Endodermal cell (in vitro differentiated cells): ENCODE results near the gene CDR2L. TPM values are rescaled to one million over a fixed set of nuclear protein-coding genes. Genes with fewer than 3 reads are reported as not detected.

Experiments
- DNase-seq: peaks from one replicate; pipeline ENCODE4 v3.0.0-alpha.2; 2017
- H3K27ac ChIP-seq: 2 replicates; pipeline ENCODE4 v1.5.1; 2013; ENCODE audit warnings: mild to moderate bottlenecking, low read depth, low read length, moderate library complexity
- H3K27me3 ChIP-seq: 2 replicates; pipeline ENCODE4 v1.6.1; 2013; ENCODE audit warnings: mild to moderate bottlenecking, low read length, moderate library complexity; ENCODE audit not compliant: insufficient read depth, control insufficient read depth, poor library complexity, severe bottlenecking
- H3K36me3 ChIP-seq: 2 replicates; pipeline ENCODE4 v1.7.0; 2013; ENCODE audit warnings: mild to moderate bottlenecking, low read length, moderate library complexity; ENCODE audit not compliant: control insufficient read depth, insufficient read depth
- H3K4me1 ChIP-seq: one replicate; pipeline ENCODE4 v1.7.0; 2013; ENCODE audit warnings: low read length; ENCODE audit not compliant: control insufficient read depth, insufficient read depth
- H3K4me3 ChIP-seq: 2 replicates; pipeline ENCODE4 v1.5.1; 2013; ENCODE audit warnings: mild to moderate bottlenecking, low read length, moderate library complexity
- H3K9ac ChIP-seq: 2 replicates; pipeline ENCODE4 v1.6.1; 2013; ENCODE audit warnings: mild to moderate bottlenecking, low read length, moderate library complexity; ENCODE audit not compliant: poor library complexity, severe bottlenecking; ENCODE audit errors: extremely low read depth
- H3K9me3 ChIP-seq: 2 replicates; pipeline ENCODE4 v1.6.1; 2013; ENCODE audit warnings: mild to moderate bottlenecking, low read length, moderate library complexity; ENCODE audit not compliant: control insufficient read depth
- H3K27ac Mint-ChIP-seq: 2 replicates; pipeline ENCODE4 v1.8.0; 2020; ENCODE audit warnings: mixed read lengths
- H3K27me3 Mint-ChIP-seq: 2 replicates; pipeline ENCODE4 v1.8.0; 2021; ENCODE audit warnings: mild to moderate bottlenecking, mixed read lengths; ENCODE audit not compliant: insufficient read depth
- H3K36me3 Mint-ChIP-seq: 2 replicates; pipeline ENCODE4 v1.8.0; 2020; ENCODE audit warnings: low read depth, mixed read lengths
- H3K4me1 Mint-ChIP-seq: 2 replicates; pipeline ENCODE4 v1.8.0; 2020; ENCODE audit warnings: mixed read lengths
- H3K4me3 Mint-ChIP-seq: 2 replicates; pipeline ENCODE4 v1.8.0; 2020; ENCODE audit warnings: mild to moderate bottlenecking, moderate library complexity, mixed read lengths
- H3K9me3 Mint-ChIP-seq: 2 replicates; pipeline ENCODE4 v1.8.0; 2020; ENCODE audit warnings: mild to moderate bottlenecking, mixed read lengths
- WGBS, 2 experiments: methylation state at CpG; one replicate each; pipeline versions ENCODE4 v1.1.5 to v1.1.7; 2013; ENCODE audit warnings: missing lambda C conversion rate in 2 of 2, mixed read lengths in 1 of 2; ENCODE audit not compliant: insufficient coverage in 1 of 2, insufficient read length in 1 of 2; 5-methylcytosine and 5-hydroxymethylcytosine counted together
- total RNA-seq, 2 donors: library from RNA; stranded (reverse); fragmentation: NEBNext Ultra II Directional in 1 of 2; extraction: Animal tissue kit (Norgen Biotek cat#: 25700) in 1 of 2; gene quantifications; 2 replicates in 1 of 2; 3 replicates in 1 of 2; pipeline ENCODE4 v1.2.1, GENCODE V29; 2021
- TF ChIP-seq, protein P1 (sequence below): fragments of 200-600 bp; sonication (generic); conservative IDR thresholded peaks from 2 replicates; pipeline ENCODE4 v1.5.0; 2021; ENCODE audit warnings: antibody characterized with exemption, mild to moderate bottlenecking

Gene CDR2L
- total RNA-seq, 2 donors from 2014 or later: 20.4 to 23.6 TPM

DNA sequence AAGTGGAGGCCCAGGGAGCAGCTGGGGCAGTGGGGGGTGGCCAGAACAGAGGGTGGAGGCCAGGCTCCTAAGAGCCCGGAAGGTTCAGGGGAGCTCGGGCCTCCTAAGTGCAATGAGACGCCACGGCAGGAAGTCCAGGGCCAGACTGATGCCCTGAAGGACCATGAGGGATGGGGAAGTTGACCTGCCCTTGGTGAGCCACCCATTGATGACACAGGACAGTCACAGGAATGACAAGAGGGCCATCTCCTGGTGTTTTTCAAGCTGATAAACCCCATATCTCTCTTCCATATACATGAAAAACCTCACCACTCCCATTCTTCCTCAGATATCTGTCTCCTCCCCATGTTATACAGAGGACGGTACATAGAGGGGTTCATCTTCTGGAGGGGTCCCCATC, 19.2 kb downstream of the CDR2L start:
- 88 to 96% methylated on average over 5 of the region's 5 CpGs for WGBS, 2 experiments
- no peak for DNase-seq
- H3K9me3 ChIP-seq: no peaks in the 10 kb centered on the region
- peaks cover 12% of the 10 kb centered on the region for H3K36me3 ChIP-seq
- no peak overlapping the region for H3K4me3 Mint-ChIP-seq
- TF ChIP-seq, protein P1, sequence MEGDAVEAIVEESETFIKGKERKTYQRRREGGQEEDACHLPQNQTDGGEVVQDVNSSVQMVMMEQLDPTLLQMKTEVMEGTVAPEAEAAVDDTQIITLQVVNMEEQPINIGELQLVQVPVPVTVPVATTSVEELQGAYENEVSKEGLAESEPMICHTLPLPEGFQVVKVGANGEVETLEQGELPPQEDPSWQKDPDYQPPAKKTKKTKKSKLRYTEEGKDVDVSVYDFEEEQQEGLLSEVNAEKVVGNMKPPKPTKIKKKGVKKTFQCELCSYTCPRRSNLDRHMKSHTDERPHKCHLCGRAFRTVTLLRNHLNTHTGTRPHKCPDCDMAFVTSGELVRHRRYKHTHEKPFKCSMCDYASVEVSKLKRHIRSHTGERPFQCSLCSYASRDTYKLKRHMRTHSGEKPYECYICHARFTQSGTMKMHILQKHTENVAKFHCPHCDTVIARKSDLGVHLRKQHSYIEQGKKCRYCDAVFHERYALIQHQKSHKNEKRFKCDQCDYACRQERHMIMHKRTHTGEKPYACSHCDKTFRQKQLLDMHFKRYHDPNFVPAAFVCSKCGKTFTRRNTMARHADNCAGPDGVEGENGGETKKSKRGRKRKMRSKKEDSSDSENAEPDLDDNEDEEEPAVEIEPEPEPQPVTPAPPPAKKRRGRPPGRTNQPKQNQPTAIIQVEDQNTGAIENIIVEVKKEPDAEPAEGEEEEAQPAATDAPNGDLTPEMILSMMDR: no peak
- peaks cover 19% of the 10 kb centered on the region for H3K36me3 Mint-ChIP-seq
- no peaks in the 10 kb centered on the region for H3K27me3 ChIP-seq
- no peaks in the 10 kb centered on the region for H3K9me3 Mint-ChIP-seq
- H3K4me3 ChIP-seq: no peak overlapping the region
- no peak overlapping the region for H3K9ac ChIP-seq
- H3K4me1 Mint-ChIP-seq: peaks cover 3% of the 10 kb centered on the region
- no peak overlapping the region for H3K27ac ChIP-seq
- no peak overlapping the region for H3K27ac Mint-ChIP-seq
- H3K4me1 ChIP-seq: no peaks in the 10 kb centered on the region
- H3K27me3 Mint-ChIP-seq: no peaks in the 10 kb centered on the region

- TF ChIP-seq, protein P1: no peak
- no peak for DNase-seq
- Histone ChIP-seq H3K27me3 (no peaks in the 10 kb centered on the region), H3K4me1 (no peaks in the 10 kb centered on the region), H3K36me3 (no peaks in the 10 kb centered on the region), H3K9ac (no peak overlapping the region), H3K27ac (no peak overlapping the region), H3K4me3 (no peak overlapping the region), H3K9me3 (no peaks in the 10 kb centered on the region)
- peaks cover 10% of the 10 kb centered on the region for H3K36me3 Mint-ChIP-seq
- H3K27me3 Mint-ChIP-seq: no peaks in the 10 kb centered on the region
- H3K27ac Mint-ChIP-seq: no peak overlapping the region
- peaks cover 11% of the 10 kb centered on the region for H3K4me1 Mint-ChIP-seq
- no peak overlapping the region for H3K4me3 Mint-ChIP-seq
- WGBS, 2 experiments: 84 to 100% methylated on average over 2 to 6 of the region's 6 CpGs
- H3K9me3 Mint-ChIP-seq: no peaks in the 10 kb centered on the region
Observed at GRCh38 chr17:75008373-75008772, 20.9 kb downstream of the CDR2L start.

DNA sequence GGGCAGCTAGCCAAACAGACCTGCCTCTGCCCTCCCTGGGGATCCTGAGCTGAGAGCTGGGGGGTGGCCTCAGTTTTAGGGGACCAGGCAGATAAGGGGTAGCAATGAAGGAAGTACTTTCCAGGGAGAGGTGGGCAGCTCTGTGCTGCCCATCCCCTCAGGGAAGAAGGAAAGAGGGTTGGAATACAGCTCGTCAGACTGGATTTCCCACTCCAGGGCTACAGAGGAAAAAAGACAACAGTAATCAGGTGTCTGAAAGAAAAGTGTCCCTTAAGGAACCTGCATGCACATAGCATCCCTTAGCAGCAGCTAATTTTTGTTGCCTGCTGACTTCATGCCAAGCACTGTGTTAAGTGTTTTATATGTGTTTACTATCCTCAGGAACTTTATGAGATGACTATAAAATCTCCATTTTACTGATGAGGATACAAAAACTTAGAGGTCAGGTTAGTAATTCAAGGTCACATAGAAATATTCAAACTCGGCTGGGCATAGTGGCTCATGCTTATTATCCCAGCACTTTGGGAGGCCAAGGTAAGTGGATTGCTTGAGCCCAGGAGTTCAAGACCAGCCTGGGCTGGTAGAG, 21.8 kb downstream of the CDR2L start:
- Mint-ChIP-seq H3K27me3 (no peaks in the 10 kb centered on the region), H3K4me1 (peaks cover 17% of the 10 kb centered on the region), H3K36me3 (peaks cover 9% of the 10 kb centered on the region), H3K27ac (no peak overlapping the region), H3K9me3 (no peaks in the 10 kb centered on the region), H3K4me3 (no peak overlapping the region)
- no peaks in the 10 kb centered on the region for H3K36me3 ChIP-seq
- H3K9ac ChIP-seq: no peak overlapping the region
- H3K9me3 ChIP-seq: no peaks in the 10 kb centered on the region
- no peak overlapping the region for H3K27ac ChIP-seq
- DNase-seq: no peak
- no peaks in the 10 kb centered on the region for H3K27me3 ChIP-seq
- H3K4me3 ChIP-seq: no peak overlapping the region
- TF ChIP-seq, protein P1: no peak
- 82 to 88% methylated on average over 2 of the region's 2 CpGs for WGBS, 2 experiments
- H3K4me1 ChIP-seq: no peaks in the 10 kb centered on the region
